ENCODE results near the gene ZNF275. TPM values are rescaled to one million over a fixed set of nuclear protein-coding genes. Genes with fewer than 3 reads are reported as not detected.

Gene ZNF275
- total and polyA plus RNA-seq, 2 of the 8 experiments (the other 6 are each of a cell fraction or from before 2014, with no cell fraction given) = 8.2 to 9.1 TPM

DNA sequence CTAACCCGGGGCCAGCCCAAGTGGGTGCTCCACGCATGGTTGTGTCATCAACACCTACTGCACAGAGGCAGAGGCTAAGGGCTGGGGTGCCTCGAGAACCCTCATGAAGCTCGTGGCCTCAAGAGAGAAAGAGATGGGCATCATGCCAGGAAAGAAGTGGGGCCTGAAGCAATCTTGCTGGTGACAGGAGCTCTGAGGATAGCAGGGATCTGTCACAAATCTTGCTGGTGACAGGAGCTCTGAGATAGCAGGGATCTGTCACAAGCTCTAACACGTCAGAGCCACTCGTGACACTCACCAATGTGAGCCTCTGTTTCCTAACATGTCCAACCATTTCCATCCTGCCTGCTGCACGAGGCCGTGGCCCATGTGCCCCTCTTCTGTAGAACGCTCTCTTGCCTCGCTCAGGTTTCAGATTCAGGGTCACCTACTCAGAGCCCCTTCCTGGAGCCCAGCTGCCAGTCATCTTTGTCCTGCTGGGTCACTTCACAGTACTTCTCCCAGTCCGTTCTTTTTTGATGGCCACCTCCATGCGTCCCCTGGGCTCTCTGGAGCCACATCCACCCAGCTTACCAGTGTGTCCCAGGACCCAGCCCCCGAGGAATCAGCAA lies 46.1 kb downstream of the ZNF275 start:
- Histone ChIP-seq H3K56ac (replicated peaks; ENCODE audit: insufficient read length, low read depth, low read length) (no peak overlapping the region), H3K4ac (replicated peaks; ENCODE audit: insufficient read length, low read depth, low read length) (no peak overlapping the region), H2BK12ac (ENCODE audit: low read depth, low read length) (no peak overlapping the region), H2AK5ac (ENCODE audit: low read depth, low read length) (no peak overlapping the region), H2BK20ac (ENCODE audit: low read length) (no peak overlapping the region), H3K14ac (ENCODE audit: insufficient read length) (no peak overlapping the region), H3K9me3 (ENCODE audit: insufficient read depth in 2 of 2, low read depth in 1 of 2, low read length in 1 of 2) (peaks cover 0 to 5% of the 10 kb centered on the region in 2 experiments; a peak in 1 of 4 replicates), H2BK120ac (replicated peaks; ENCODE audit: low read depth, low read length) (no peak overlapping the region), H2BK5ac (ENCODE audit: low read depth, low read length) (no peak overlapping the region), H3K27me3 (replicated peaks in 1 of 4; ENCODE audit: control insufficient read depth in 3 of 4, extremely low read depth in 1 of 4, insufficient read depth in 3 of 4, low read length in 3 of 4) (no peaks in the 10 kb centered on the region), H3K79me2 (ENCODE audit: control insufficient read depth in 1 of 2, insufficient read depth in 2 of 2, low read length in 2 of 2) (no peaks in the 10 kb centered on the region), H4K8ac (ENCODE audit: extremely low read depth, insufficient read depth, low read length) (no peak overlapping the region), H3K36me3 (ENCODE audit: control insufficient read depth in 2 of 4, insufficient read depth in 4 of 4, low read length in 3 of 4) (no peaks in the 10 kb centered on the region), H4K20me1 (replicated peaks in 1 of 2; ENCODE audit: control insufficient read depth in 1 of 2, insufficient read depth in 2 of 2, low read length in 2 of 2) (peaks cover 0 to 2% of the 10 kb centered on the region in 2 experiments), H3K4me3 (ENCODE audit: extremely low read depth in 1 of 4, insufficient read depth in 2 of 4, low read depth in 3 of 4, low read length in 4 of 4) (no peak overlapping the region), H2BK15ac (ENCODE audit: low read length) (no peak overlapping the region), H2AFZ (ENCODE audit: low read length) (no peak overlapping the region), H3K9ac (replicated peaks in 1 of 4; ENCODE audit: extremely low read depth in 1 of 4, low read depth in 3 of 4, low read length in 3 of 4) (no peak overlapping the region), H3K79me1 (ENCODE audit: low read depth, low read length) (no peaks in the 10 kb centered on the region), H3K23ac (ENCODE audit: insufficient read length) (no peak overlapping the region), H3K18ac (ENCODE audit: extremely low read depth, low read length) (no peak overlapping the region), H4K91ac (replicated peaks; ENCODE audit: insufficient read length, low read length) (no peak overlapping the region), H4K5ac (ENCODE audit: insufficient read length, low read depth, low read length) (no peak overlapping the region), H3K4me1 (replicated peaks in 1 of 4; ENCODE audit: control insufficient read depth in 3 of 4, insufficient read depth in 4 of 4, low read length in 3 of 4) (peaks cover 0 to 6% (median 1%) of the 10 kb centered on the region in 4 experiments; a peak in 1 of 7 replicates), H3K23me2 (ENCODE audit: low read depth, low read length) (peaks cover 15% of the 10 kb centered on the region; the same call in 1 of the 2 replicates), H3K4me2 (ENCODE audit: insufficient read depth in 1 of 2, low read depth in 2 of 2, low read length in 2 of 2) (no peak overlapping the region), H3K27ac (ENCODE audit: low read depth, low read length) (no peak overlapping the region)
- FAIRE-seq (no peak), DNase-seq (ENCODE audit: low read depth in 1 of 2, low spot score in 2 of 2) (no peak)
- ChIA-PET POLR2A (ENCODE audit: partially characterized antibody) (no interaction called here), CTCF (ENCODE audit: partially characterized antibody) (interaction anchor here (1.1 to 1.7 kb wide), 2 partner anchors 12 to 26 kb away, joined by 3 to 7 read pairs; no protein-coding TSS in a partner anchor)
- WGBS, 2 experiments (ENCODE audit: extremely low coverage in 1 of 2, insufficient coverage in 1 of 2, insufficient read length in 1 of 2, insufficient replicate concordance in 2 of 2, low coverage in 1 of 2, low lambda C conversion rate in 2 of 2, missing lambda C conversion rate in 1 of 2) = 94% methylated on average over 8 of the region's 13 CpGs; no CpG with 5 or more reads in 1 of the 2 experiments
- TF ChIP-seq ZNF274 (IDR thresholded peaks at IDR 0.05; ENCODE audit: borderline replicate concordance, extremely low read depth, low read length) = no peak
- no peak for TF ChIP-seq SIX5 (IDR thresholded peaks at IDR 0.05; ENCODE audit: low read depth, low read length)
- no peak for TF ChIP-seq ASH2L (IDR thresholded peaks at IDR 0.05; ENCODE audit: low read length)
- no peak for TF ChIP-seq HDAC2 (IDR thresholded peaks at IDR 0.05; ENCODE audit: borderline replicate concordance in 1 of 2, low read depth in 2 of 2, low read length in 2 of 2)
- TF ChIP-seq, protein P1, sequence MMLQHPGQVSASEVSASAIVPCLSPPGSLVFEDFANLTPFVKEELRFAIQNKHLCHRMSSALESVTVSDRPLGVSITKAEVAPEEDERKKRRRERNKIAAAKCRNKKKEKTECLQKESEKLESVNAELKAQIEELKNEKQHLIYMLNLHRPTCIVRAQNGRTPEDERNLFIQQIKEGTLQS (IDR thresholded peaks at IDR 0.05; ENCODE audit: insufficient read depth, low read depth, low read length) = no peak
- no peak for TF ChIP-seq SUZ12 (IDR thresholded peaks at IDR 0.05; ENCODE audit: low read length)
- TF ChIP-seq, protein P2, sequence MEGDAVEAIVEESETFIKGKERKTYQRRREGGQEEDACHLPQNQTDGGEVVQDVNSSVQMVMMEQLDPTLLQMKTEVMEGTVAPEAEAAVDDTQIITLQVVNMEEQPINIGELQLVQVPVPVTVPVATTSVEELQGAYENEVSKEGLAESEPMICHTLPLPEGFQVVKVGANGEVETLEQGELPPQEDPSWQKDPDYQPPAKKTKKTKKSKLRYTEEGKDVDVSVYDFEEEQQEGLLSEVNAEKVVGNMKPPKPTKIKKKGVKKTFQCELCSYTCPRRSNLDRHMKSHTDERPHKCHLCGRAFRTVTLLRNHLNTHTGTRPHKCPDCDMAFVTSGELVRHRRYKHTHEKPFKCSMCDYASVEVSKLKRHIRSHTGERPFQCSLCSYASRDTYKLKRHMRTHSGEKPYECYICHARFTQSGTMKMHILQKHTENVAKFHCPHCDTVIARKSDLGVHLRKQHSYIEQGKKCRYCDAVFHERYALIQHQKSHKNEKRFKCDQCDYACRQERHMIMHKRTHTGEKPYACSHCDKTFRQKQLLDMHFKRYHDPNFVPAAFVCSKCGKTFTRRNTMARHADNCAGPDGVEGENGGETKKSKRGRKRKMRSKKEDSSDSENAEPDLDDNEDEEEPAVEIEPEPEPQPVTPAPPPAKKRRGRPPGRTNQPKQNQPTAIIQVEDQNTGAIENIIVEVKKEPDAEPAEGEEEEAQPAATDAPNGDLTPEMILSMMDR (IDR thresholded peaks at IDR 0.05; ENCODE audit: control extremely low read depth in 1 of 3, insufficient read depth in 1 of 3, low read depth in 1 of 3, low read length in 3 of 3) = no peak
- TF ChIP-seq SP2 (IDR thresholded peaks at IDR 0.05; ENCODE audit: low read length) = no peak
- no peak for TF ChIP-seq KDM5A (IDR thresholded peaks at IDR 0.05; ENCODE audit: low read length)

Measured in H1 (cell line).